Mucosa of rectum (tissue), 2 donors: Measurements from ENCODE around the gene EFNA4.
A peak's percentile ranks its signal among the peaks of the same experiment; 100 is the strongest.

Experiments used
- H3K27ac ChIP-seq, 2 donors: one replicate each; pipeline ENCODE4 v1.7.0; 2013; ENCODE audit warnings: inconsistent platforms in 2 of 2, low read depth in 2 of 2, low read length in 2 of 2
- H3K27me3 ChIP-seq, 2 donors: one replicate each; pipeline ENCODE4 v1.7.0; 2013; ENCODE audit warnings: low read length in 2 of 2; ENCODE audit not compliant: control insufficient read depth in 2 of 2, insufficient read depth in 2 of 2
- H3K36me3 ChIP-seq, 2 donors: one replicate each; pipeline ENCODE4 v1.7.0; 2013; ENCODE audit warnings: low read length in 2 of 2; ENCODE audit not compliant: control insufficient read depth in 2 of 2, insufficient read depth in 2 of 2
- H3K4me1 ChIP-seq, 2 donors: one replicate each; pipeline ENCODE4 v1.7.0; 2013; ENCODE audit warnings: low read length in 2 of 2, mild to moderate bottlenecking in 1 of 2; ENCODE audit not compliant: control insufficient read depth in 2 of 2, insufficient read depth in 2 of 2
- H3K4me3 ChIP-seq, 2 donors: one replicate each; pipeline ENCODE4 v1.7.0; 2013; ENCODE audit warnings: low read length in 2 of 2
- H3K9ac ChIP-seq, 2 donors: one replicate each; pipeline ENCODE4 v1.7.0; 2013; ENCODE audit warnings: low read length in 2 of 2, low read depth in 1 of 2, mild to moderate bottlenecking in 1 of 2
- H3K9me3 ChIP-seq, 2 donors: one replicate each; pipeline ENCODE4 v1.7.0; 2013; ENCODE audit warnings: low read length in 2 of 2; ENCODE audit not compliant: control insufficient read depth in 2 of 2
- donor health status: healthy.
- donor health status: Normal muscosa, but diverticular disease.

The EFNA4 gene

GRCh38 chr1:155080312-155081228, 17.0 kb downstream of the EFNA4 start:
- Histone ChIP-seq H3K9ac (peak overlapping the region; percentile 52 to 90), H3K27me3 (peaks cover 13 to 23% of the 10 kb centered on the region in 2 donors), H3K27ac (peak overlapping the region in 1 of 2 donors; percentile 28), H3K4me3 (peak overlapping the region; percentile 67 to 73), H3K9me3 (no peaks in the 10 kb centered on the region), H3K36me3 (no peaks in the 10 kb centered on the region), H3K4me1 (peaks cover 46 to 63% of the 10 kb centered on the region in 2 donors)

DNA sequence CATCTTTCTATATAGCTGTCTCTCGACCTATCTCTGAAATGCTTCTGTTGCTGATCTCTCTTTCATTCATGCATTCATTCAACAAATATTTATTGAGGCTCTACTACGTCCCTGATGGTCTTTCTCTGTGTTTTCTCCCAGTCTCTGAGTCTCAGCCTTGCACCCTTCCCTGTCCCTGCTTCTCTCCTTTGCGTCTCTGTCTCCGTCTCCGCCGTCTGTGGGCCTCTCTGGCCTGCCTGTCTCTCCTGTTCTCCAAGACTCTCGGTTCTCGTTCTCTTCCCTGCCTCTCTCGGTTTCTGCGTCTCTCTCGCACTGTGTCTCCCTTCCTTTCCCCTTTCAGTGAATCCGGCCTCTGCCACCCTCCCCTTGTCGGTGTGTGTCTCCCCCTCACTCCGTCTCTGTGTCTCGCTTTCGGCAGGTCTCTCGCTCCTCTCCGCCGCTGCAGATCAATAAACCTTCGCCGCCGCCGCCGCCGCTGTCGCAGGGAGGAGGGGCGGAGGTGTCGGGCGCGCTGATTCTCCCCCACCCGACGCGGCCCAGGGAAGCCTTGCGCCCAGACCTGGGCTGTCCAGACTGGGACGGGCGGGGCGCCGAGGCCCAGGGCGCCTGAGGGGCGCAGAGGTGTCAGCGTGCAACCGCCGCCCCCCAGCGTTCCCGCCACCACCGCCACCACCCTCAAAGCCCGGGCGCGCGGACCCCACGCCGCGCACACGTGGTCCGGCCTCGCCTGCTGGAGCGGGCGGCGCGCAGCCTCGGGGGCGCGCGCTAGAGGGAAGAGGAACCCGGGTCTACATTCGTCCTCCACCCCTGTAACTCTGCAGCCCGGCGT, 18.1 kb downstream of the EFNA4 start:
- peak overlapping the region; percentile 57 to 67 for H3K4me3 ChIP-seq
- H3K27me3 ChIP-seq, result peaks cover 13 to 23% of the 10 kb centered on the region in 2 donors
- H3K27ac ChIP-seq, result peak overlapping the region; percentile 93 to 96
- no peaks in the 10 kb centered on the region for H3K9me3 ChIP-seq
- peaks cover 52 to 70% of the 10 kb centered on the region in 2 donors for H3K4me1 ChIP-seq
- no peaks in the 10 kb centered on the region for H3K36me3 ChIP-seq
- H3K9ac ChIP-seq, result peak overlapping the region; percentile 52 to 90

DNA sequence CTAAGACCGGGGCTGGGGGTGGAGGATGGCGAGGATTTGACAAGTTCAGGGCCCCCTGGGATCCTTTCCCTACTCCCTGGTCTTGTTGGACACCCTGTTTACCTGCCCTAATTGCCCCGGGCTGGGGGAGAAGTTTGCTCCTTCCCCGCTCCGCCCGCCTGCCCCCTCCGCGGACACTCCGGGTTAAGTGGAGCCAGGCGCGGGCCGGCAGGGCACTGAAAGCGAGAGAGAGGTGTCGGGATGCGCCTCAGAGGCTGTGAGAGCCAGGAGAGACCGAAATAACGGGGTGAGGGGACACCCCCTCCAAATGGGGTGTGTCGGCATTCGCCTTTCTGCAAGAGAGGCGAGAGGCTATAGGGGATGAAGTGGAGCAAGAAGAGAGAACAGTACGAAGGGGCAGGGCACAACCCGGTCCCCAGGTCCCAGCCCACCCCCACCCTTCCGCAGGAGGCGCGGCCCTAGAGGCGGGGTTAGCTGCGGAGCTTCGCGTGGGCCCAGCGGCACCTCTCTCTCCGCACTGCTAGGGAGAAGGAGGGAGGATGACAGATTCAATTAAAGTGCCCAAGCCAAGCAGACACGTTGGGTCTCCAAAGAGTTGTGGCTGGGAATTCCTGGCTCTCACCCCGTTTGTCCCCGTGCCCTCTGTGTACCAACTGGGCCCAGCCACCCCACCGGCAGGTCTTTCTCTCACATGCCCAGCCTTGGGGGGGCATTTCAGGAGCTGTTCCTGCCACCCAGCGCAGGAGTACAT, 18.9 kb downstream of the EFNA4 start:
- Histone ChIP-seq H3K9ac (peak overlapping the region; percentile 74 to 90), H3K27me3 (peaks cover 13 to 23% of the 10 kb centered on the region in 2 donors), H3K27ac (peak overlapping the region; percentile 93 to 96), H3K9me3 (no peaks in the 10 kb centered on the region), H3K4me1 (peaks cover 52 to 68% of the 10 kb centered on the region in 2 donors), H3K36me3 (no peaks in the 10 kb centered on the region), H3K4me3 (peak overlapping the region; percentile 54 to 57)

GRCh38 chr1:155083052-155083541, 19.6 kb downstream of the EFNA4 start:
- Histone ChIP-seq H3K4me1 (peaks cover 52 to 62% of the 10 kb centered on the region in 2 donors), H3K27me3 (peaks cover 13 to 23% of the 10 kb centered on the region in 2 donors), H3K9me3 (no peaks in the 10 kb centered on the region), H3K36me3 (no peaks in the 10 kb centered on the region), H3K4me3 (peak overlapping the region; percentile 54 to 57), H3K9ac (peak overlapping the region; percentile 74 to 90), H3K27ac (peak overlapping the region; percentile 93 to 96)

DNA sequence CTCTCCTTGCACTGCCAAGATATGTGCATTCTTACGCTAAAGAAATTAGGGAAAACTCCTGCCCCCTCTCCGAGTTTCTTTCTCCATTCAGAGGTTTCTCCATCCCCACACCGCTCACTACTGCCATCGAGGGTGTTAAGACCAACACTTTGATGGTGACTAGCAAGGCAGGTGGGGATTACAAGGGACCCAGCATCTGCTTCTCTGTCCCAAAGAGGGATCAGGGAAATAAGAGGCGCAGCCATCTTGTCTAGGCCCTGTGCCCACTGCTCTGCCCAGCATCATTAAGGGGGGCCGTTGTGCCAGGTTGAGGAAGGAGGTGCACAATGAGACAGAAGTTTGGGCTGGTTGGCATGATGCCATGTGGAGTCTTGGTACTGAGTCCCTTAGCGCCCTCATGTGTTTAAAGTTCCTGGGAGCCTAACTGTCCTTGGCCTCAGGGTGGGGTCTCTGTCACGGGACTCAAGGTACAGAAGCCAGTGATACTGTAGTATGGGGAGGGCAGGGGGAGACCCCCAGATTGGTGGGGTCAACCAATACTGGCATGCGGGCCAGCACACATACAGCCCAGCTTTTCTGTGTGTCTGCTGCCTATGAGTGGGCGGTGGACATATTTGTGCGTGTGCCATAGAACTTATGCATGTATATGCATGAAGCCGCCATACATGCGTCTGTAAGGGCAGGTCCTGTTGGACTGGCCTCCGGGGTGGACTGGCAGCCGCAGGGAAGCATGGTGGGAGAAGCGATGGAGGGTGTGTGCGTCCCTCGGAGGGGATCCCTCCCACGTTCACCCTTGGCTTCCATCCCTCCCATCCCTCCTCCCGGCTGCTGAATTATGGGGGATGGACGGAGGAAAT, 20.6 kb downstream of the EFNA4 start:
- Histone ChIP-seq H3K4me1 (peaks cover 52 to 61% of the 10 kb centered on the region in 2 donors), H3K9ac (peak overlapping the region; percentile 90 to 91), H3K27me3 (peaks cover 13 to 23% of the 10 kb centered on the region in 2 donors), H3K36me3 (no peaks in the 10 kb centered on the region), H3K4me3 (peak overlapping the region; percentile 79 to 87), H3K27ac (peak overlapping the region; percentile 93 to 96), H3K9me3 (no peaks in the 10 kb centered on the region)

DNA sequence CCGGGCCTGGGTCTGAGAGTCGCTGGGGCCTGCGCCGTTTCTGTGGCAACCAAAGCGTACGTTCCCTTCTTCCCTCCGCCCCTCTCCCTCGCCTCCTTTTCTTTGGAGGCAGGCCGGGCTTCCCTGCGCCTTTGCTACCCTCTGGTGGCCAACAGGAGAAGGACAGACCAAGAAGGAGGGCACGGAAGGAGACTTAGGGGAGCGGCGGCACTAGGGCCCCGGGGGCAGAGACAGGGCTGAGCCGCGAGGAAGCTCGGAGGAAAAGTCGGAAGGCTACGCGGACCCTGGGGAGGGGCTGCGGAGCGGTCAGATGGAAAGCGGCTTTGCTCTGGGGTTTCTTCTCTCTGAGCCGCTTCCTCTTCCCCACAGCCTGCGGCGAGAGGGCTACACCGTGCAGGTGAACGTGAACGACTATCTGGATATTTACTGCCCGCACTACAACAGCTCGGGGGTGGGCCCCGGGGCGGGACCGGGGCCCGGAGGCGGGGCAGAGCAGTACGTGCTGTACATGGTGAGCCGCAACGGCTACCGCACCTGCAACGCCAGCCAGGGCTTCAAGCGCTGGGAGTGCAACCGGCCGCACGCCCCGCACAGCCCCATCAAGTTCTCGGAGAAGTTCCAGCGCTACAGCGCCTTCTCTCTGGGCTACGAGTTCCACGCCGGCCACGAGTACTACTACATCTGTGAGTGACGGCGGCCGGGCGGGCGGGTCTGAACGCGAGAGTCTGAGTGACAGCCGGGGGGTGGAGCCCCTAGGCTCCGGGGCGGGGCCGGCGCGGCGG, 21.4 kb downstream of the EFNA4 start:
- Histone ChIP-seq H3K9me3 (no peaks in the 10 kb centered on the region), H3K4me3 (peak overlapping the region; percentile 79 to 87), H3K4me1 (peaks cover 51 to 53% of the 10 kb centered on the region in 2 donors), H3K9ac (peak overlapping the region; percentile 90 to 95), H3K36me3 (no peaks in the 10 kb centered on the region), H3K27me3 (peaks cover 13 to 19% of the 10 kb centered on the region in 2 donors), H3K27ac (peak overlapping the region; percentile 93 to 96)

DNA sequence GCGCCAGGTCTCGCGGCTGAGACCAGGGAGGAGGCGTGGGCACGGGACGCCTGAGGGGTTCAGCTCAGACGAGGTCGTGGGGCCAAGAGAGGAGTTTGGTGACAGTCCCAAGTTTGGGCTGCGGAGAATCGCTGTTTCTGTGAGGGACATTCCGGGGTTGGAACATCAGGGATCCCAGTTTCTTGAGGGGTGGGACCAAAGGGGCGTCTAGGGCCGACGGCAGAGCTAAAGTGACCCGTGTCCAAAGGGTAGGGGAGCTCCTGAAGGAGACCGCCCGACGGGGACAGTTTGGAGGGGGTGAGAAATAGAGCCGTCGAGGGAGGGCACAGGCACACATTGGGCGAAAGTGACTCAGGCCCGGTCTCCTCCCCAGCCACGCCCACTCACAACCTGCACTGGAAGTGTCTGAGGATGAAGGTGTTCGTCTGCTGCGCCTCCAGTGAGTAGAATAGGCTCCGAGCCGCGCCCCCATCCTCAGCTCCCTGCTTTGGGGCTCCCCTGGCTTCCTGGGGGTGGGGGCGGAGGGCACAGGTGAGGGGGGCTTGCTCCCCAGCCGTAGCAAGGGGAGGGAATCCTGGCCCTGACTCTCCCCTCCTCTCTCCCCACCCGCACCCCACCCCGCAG, 22.1 kb downstream of the EFNA4 start:
- peaks cover 47 to 48% of the 10 kb centered on the region in 2 donors for H3K4me1 ChIP-seq
- H3K4me3 ChIP-seq, result peak overlapping the region; percentile 79 to 87
- peaks cover 13 to 19% of the 10 kb centered on the region in 2 donors for H3K27me3 ChIP-seq
- peak overlapping the region; percentile 93 to 96 for H3K27ac ChIP-seq
- H3K9ac ChIP-seq, result peak overlapping the region; percentile 90 to 95
- no peaks in the 10 kb centered on the region for H3K9me3 ChIP-seq
- no peaks in the 10 kb centered on the region for H3K36me3 ChIP-seq

DNA sequence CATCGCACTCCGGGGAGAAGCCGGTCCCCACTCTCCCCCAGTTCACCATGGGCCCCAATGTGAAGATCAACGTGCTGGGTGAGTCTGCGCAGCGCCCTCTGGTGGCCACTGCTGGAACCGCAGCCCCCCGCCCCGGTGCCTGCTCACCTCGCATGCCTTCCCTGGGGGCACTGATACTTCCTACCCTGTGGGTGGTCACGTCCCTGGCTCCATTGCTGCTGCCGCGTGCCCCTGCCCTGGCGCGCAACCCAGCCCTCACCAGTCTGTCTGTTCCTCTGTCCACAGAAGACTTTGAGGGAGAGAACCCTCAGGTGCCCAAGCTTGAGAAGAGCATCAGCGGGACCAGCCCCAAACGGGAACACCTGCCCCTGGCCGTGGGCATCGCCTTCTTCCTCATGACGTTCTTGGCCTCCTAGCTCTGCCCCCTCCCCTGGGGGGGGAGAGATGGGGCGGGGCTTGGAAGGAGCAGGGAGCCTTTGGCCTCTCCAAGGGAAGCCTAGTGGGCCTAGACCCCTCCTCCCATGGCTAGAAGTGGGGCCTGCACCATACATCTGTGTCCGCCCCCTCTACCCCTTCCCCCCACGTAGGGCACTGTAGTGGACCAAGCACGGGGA, 22.7 kb downstream of the EFNA4 start:
- H3K9ac ChIP-seq, result peak overlapping the region in 1 of 2 donors; percentile 32
- peak overlapping the region; percentile 93 to 96 for H3K27ac ChIP-seq

More for the DNA sequence above, 22.7 kb downstream of the EFNA4 start:
- Histone ChIP-seq H3K4me3 (peak overlapping the region in 1 of 2 donors; percentile 87), H3K4me1 (peaks cover 43 to 44% of the 10 kb centered on the region in 2 donors), H3K36me3 (no peaks in the 10 kb centered on the region), H3K9me3 (no peaks in the 10 kb centered on the region), H3K27me3 (peaks cover 10 to 15% of the 10 kb centered on the region in 2 donors)
